ELR (cell line): ENCODE measurements around the gene AGBL4.

Experiments
- DNase-seq: peaks from one replicate; pipeline ENCODE4 v3.0.0-alpha.2; 2015; ENCODE audit warnings: low read depth

Gene AGBL4

DNA sequence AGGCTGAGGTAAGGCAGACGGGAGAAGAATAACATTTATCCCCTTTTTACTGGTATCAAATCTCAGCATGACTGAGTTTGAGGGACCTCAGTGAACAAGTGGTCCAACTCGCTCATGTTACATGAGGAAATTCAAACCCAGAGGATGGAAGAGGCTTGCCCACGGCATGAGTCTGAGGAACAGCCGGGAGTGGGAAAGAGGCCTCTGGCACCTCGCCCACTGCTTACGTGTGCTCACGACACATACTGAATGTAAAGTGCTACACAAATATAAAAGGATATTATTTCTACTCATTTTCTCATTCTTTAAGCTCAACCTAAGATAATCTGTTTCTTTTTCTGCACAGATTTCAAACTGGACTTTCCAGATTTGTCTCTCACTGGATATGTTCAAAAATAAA, 1261.8 kb downstream of the AGBL4 start:
- no peak for DNase-seq

DNA sequence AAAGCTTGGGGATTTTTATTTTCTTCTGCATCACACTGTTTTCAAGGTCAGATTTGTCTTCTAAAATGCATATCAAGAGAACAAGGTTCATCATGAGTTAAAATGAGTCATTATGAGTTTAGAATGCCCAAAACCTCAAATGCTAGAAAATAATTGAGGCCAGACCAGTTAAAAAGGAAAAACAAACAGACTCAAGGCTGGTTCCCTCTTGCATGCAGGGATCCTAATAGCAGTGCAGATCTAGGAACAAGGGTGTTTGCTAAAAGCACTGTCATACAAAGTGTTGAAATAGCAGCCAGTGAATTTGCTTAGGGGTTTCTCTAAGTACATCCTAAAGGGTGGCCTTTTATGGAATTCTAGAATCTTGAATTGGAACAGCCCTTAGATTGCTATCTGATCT, 1262.3 kb downstream of the AGBL4 start:
- no peak for DNase-seq

DNA sequence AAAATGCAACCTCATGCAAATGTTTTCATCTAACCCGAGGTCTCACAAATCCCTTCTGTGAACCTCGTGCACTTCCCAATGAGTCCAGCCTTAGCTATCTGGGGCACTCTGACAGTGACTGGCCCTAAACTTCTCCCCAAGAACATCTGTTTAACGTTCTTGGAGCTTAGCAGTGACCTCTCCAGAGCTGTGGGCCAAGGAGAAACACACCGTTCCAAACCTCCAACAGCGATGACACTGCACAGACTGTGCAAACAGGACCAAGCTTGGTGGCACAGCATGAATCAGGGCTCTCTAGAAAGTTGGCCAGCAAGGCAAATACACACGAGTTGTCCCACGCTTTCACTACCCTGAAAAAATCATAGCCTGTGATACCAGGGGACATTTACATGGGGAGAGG, 1262.9 kb downstream of the AGBL4 start:
- DNase-seq: no peak

DNA sequence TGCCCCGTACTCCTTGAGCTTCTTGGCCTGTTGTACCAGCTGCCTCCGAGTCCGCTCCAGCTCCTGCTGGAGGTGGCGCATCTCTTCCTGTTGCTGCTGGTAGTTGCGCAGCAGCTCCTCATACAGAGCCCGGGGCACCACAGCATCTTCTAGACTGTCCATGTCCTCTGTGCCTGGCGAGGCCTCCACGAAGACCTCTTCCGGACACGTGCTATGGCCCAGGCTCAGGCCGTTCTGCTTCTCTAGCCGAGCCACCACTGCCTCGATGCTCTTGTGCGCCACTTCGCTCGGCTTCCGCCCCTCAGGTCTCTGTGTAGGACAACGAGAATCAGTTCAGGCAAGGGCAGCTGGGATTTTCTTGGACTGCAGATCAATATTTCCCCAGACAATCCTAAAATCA, 1264.8 kb downstream of the AGBL4 start:
- no peak for DNase-seq

DNA sequence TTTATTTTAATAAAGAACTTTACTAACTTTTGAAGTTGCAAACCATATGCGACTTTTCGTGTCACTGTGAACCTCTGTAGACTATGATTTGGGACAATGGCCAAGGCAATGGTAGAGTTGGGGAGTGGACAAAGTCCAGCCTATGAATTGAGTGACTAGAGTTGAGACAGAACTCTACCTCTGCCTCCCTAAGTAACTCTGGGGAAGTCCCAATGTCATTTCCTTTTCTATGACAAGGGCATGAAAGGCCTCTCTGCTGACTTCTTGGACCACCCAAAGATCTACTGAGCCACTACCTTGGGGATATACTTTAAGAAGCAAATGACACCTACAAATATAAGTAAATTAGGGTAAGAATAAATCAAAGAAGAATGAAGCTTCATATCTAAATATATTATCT, 1266.4 kb downstream of the AGBL4 start:
- DNase-seq: no peak

DNA sequence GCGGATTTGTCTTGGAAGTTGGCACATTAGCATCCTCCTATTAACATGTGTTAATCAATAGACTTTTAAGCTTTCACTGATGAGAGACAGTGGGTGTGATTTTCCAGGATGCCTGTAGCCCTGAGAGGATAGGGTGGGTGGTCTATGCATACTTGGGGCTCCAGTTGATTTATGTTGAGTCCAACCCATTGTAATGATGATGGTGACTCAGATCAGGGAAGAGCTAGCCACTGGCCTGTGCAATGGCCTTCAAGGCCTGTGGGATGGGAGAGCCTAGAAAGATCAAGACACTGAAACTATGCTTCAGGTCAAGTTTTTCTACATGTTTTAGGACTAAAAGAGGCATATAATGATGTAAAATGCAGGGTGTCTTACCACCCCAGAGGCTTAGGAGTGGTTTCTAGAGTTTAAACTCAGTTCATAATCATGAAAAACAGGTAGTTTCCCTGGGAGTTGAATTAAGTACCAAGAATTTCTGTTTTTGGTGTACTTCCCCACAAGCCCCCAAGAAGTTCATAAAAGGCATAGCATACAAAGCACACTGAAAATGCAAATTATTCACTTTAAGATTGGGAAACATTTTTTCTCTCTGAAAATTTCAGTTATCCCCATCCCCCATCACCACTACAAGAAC, 1267.0 kb downstream of the AGBL4 start:
- DNase-seq: no peak

DNA sequence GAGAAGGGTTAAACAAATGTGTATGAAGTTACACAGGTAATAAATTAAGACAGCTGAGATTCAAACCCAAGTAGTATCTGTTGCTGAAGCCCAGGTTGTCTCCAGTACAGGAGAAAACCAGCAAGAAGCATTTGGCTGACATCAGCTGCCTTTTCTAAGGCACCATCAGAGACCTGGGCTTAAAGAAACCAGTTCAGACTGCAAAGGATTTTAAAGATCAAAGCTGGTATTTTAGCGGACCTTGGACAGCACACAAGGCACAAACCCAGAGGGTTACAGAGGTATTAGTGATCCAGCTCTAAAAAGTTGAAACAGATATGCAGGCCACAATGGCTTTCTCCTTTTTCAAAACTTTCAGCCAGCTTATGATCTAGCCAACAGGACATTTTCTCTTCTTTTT, 1270.5 kb downstream of the AGBL4 start:
- no peak for DNase-seq

DNA sequence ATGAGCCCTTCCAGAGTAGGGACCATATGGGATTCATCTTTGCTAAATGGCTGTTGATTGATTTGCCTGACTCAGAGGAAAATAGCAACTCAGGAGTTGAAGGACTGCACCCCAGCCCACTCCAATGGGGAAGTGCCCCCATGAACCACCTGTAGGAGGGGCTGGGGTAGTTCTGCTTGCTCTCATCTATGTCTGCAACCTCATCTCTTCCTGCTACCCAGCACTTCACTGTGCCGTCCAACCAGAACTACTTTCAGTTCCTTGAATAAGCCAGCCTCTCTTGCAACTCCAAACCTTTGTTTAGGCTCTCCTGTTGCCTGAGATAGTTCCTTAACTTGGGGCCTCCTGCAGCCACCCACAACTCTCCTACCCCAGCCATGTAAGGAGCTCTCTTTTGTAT, 1273.6 kb downstream of the AGBL4 start:
- no peak for DNase-seq

DNA sequence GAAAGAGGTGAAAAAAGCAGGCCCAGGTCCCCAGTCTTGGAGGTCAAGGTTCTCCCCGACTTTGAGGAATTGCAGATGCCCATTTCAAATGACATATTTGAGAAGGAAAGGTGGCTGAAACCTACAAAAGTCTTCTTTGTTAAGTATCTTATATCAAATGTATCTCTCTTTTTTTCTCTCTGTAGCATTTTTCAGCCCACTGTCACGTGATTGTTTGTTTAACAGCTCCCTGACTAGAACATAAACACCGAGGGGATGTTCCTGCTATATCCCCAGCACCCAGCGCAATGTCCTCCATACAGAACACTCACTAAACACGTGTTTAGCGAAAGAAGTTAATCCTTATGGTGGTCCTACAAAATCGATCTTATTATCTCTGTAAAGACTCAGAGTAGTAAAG, 1274.7 kb downstream of the AGBL4 start:
- DNase-seq: no peak

DNA sequence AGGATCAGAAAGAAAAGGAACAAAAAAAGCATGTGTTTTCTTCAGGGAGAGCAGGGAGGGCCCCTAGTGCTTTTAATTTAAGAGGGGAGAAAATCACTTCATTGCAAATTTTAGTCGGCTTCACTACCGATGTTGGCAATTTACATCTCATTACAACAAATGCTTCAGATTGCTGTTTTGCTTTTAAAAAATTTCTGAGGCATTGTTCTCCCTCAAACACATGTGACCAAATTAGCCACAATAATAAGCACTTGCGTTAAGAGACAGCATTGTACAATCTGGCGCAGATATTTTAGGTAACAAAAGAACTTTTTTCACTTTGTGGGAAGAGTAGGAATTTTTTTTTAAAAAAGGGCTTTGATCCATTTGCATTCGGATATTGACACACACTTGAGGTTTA, 1276.8 kb downstream of the AGBL4 start:
- no peak for DNase-seq

DNA sequence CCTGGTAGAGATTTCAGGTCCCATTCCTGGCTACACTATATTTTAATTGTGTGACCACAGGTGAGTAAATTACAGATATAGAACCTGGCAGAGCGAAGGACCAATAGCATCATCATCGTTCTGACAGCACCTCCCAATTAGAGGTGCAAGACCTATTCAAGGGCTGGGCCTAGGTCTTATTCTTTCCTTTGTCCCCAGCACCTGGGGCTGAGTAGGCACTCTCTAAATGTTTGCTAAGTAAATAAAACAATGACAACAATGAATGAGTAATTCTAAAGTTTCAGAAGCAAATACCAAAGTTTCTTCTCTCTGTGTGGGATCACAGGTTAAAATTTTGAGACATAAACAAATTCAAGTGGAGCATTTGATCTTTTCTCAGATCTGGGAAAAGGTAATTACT, 1279.7 kb downstream of the AGBL4 start:
- no peak for DNase-seq

DNA sequence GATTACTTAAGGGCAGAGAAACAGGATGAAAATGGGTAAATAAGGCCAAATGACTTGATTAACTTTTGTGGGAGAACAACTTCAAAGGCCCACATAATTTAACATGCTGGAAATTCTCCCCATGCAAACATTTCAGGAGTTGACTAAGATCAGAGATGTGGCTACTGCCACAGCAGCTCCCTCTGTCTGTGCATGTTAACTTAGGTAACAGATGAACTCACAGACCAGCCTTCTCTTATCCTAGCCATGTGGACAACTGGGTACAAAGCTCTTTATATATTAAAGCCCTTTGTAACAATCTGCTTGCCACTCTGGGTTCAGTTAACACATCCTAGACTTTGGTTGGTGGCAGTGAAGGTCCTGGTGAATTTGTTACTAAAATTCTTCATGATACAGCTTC, 1280.3 kb downstream of the AGBL4 start:
- DNase-seq: no peak

DNA sequence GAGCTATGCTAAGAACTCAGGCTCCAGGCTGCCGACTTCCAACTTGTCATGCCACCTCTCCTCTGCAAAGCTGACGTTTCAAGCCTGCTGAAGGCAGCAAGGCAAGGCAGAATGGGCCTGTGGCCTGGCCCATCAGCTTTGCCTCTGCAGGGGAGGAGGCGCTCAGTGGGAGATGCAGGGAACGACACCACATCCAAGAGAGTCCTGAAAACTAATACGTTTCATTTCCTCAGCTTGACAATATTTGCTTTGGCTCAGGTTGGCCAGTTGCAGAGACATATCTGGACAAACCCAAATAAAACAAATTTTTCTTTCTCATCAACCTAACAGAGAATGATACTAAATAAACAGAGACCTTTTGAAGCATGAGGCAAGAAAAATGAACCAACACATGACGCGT, 1282.4 kb downstream of the AGBL4 start:
- no peak for DNase-seq

DNA sequence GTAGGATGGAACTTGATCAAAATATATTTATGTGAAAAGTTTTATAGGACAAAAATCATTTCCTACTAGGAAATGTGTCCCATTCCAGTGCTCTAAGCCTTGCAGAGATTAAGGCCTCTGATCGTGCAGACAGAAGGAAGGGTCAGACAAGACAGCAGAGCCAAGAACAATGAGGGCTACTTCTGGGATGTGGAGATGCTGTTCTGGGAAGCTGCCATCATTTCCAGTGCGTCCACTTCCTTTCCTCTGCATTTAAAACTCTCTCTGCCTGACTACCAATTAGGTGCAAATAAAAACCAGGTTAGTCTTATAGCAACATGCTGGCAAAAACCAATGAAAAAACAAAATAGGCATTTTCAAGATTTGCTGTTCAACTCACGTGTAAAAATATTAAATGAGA, 1283.1 kb downstream of the AGBL4 start:
- no peak for DNase-seq

DNA sequence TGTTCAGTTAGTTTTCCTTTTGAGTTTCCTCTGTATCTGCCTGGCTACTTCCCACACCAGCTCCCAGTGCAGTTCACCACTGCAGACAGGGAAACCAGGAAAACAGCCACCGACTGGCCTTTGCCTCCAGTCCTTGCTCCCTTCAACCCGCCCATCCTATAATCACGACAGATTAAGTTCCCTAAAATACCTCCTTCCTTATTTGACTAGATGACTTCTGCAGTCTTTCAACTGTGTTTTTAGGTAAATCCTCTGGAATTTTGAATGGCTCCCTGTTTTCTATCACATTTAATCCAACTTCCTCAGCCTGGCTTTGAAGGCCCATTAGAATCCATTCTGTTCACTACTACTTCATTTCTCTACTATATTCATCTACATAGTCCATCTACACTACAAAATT, 1284.7 kb downstream of the AGBL4 start:
- no peak for DNase-seq

DNA sequence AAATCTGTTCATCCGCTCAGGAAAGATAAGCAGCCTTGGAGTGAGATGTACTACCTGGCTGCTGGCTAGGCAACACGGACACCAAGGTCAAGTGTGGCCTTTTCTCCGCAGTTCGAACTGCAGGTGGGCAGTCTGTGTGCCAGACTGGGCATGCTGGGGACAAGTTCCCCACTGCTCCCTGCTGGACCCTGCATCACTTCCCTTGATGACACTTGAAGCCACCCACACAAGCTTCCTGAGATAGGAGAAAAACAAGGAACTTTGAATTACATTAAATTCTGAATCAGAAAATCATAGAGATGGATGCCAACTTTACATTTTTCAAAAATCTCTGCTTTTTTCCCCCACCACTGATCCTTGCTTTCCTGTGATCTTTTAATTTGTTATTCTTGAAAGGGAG, 1285.4 kb downstream of the AGBL4 start:
- DNase-seq: no peak

DNA sequence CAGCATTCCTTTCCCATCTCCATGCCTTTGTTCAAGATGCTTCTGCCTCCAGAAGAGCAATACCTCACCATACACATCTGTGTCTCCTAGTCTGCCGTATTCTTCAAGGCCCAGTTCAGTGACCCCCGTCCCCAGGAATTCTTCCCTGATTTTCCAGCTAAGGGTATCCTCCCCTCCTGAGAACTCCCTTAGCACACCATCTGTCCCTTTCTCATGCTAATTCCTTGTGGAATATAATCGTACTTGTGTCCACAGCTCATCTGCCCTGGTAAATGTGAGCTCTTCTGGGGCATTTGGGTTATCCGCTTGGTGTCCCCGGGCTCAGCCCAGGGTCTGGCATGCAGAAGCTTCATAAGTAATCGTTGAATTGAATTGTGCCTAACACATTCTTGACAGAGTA, 1288.0 kb downstream of the AGBL4 start:
- no peak for DNase-seq

DNA sequence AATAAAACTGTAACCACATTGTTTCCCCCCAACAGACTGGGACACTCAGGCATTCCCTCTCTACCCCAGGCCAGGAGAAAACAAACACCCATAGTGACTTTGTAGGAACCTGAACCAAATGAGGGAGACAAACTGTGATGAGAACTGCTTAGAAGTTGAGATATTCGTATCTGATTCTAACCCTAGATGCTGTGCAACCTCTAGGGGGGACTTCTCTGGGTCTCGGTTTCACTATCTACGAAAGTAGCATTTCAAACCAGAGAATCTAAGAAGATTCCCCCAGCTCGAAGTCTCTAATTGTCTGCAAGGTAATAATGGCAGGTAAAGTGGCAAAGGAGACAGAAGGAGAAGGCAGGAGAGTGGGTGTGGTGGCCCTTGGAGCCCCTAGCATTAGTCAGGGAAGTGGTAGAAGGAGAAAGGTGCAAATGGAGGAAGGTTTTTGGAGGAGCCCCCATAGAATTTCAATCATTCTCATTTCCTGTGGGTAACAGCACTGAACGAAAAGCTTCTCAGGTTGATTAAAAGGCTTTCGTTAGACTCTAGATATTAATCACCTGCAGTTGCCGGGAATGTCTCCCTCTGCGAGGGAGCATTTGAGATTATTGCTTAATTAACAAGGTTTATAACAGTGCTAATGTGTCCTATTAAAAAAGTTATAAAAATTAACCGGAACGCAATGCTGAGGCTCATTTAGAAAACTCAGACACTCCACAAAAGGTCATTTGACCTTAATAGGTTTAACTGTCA, 1293.4 kb downstream of the AGBL4 start:
- DNase-seq: no peak

DNA sequence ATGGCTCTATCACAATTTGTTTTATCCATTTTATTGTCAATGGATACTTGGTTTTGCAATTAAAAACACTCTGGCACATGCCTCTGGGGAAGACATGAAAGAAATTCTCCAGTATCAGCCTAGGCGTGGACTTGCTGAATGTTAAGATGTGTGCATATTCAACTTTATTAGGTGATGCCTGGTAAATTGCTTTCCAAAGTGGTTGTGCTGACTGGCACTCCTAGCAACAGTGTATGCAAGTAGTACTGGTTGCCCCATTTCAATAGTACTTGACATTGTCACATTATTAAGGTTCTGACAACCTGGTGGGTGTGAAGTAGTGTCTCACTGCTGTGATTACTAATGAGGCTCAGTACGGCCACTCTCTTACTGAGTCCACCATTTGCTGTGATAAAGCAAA, 1295.2 kb downstream of the AGBL4 start:
- DNase-seq: no peak

DNA sequence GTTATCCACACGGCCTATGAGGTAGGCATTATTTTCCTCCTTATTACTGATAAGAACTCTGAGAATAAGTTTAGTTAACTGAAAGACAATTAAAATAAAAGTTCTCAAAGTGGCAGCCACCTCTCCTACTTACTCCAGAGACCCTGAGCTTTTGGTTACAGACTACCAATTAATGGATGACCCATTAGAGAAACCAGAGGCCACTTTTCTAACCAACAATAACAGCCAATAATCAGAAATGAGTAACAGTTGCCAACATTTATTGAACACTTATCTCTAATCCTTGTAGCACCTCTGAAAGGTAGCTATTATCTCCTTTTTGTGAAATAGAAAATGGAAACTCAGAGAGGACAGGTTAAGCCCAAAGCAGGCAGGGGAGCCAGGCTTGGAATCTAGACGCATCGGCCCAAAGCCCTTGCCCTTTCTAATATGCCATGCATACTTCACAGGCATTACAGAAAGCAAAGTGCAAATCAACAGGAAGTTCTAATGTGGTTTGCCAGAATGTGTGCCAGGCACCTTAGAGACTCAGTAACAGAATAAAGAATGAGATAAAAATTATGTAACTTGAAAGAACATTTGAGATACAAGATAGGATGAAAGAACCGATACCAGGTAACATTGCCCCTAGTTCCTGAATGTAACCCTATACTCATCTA, 1297.1 kb downstream of the AGBL4 start:
- no peak for DNase-seq

DNA sequence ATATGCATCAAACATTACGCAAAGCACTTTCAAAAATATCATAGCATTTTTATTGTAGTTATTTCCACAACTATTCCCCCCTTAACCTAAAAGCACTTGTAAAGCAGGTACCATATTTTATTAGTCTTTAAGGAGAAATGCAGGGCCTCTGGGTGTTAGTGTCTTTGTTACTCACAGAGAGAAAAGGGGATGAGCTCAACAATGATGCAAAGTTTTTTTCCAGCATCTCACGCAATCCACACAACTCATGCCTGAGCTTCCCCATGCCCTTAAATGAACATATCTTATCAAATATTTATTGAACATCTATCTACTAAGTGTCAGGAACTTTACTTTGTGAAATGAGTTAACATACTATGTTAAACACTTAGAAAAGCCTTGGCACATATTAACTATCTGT, 1297.6 kb downstream of the AGBL4 start:
- no peak for DNase-seq

DNA sequence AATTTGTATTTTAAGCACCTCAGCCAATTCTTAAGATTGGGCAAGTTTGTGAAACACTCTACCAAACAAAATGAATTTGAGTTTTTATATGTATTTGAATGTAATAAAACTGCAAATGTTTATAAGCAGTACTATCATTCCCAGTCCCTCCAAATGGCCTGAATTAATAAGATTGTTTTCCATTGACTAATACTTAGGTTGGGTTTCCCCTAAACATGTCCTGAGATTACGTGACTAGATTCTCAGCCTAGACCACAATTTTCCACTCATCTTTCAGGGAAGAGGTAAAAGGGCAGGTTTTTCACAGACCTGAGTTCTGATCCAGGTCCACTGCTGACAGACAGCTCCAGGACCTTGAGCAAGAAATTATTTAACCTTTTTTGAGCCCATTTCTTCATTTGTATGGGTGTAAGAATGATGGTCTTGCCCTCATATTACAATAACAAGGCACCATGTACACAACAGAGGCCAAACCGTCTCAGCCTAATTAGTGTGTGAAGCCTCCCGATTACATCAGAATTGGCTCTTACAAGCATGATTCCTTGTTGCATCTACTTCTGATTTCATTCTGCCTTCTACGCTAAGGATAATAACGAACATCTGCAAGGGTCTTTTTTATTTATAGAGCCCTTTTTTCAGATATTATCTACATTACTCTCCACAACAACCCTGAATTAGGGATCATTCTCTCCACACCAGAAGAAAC, 1298.3 kb downstream of the AGBL4 start:
- no peak for DNase-seq

DNA sequence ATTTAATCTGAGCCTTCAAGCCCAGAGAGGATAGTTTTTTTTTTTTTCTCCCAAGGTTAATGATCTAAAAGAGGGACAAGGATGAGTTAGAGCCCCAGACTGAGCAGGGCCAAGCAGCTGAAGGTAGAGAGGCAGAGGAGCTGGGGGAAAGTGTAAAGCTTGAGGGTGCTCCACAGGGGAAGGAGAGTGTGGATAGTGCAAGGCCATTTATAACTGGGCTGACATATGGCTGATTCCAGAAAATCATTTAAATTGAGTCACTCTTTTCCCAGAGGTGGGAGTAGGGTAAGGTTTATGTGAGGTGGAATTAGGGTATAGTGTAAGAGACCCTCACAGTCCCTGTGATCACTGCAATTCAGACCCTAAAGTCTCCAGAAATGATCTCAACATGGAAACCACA, 1302.8 kb downstream of the AGBL4 start:
- no peak for DNase-seq
